KBM-7 (cell line): ENCODE results near the gene MYH9.
A peak's percentile ranks its signal among the peaks of the same experiment; 100 is the strongest.

Source experiments
- DNase-seq: peaks from one replicate; pipeline ENCODE4 v3.0.0-alpha.2; 2015
- in situ Hi-C: fragments of 300-500 bp; cut with MboI; formaldehyde crosslinking; loops from 2 replicates; pipeline ENCODE4 v1.14.3; 2020; ENCODE audit warnings: low sequenced_read_pairs, low pct_unique_long_range_greater_than_20kb, mixed read lengths

MYH9 gene

DNA sequence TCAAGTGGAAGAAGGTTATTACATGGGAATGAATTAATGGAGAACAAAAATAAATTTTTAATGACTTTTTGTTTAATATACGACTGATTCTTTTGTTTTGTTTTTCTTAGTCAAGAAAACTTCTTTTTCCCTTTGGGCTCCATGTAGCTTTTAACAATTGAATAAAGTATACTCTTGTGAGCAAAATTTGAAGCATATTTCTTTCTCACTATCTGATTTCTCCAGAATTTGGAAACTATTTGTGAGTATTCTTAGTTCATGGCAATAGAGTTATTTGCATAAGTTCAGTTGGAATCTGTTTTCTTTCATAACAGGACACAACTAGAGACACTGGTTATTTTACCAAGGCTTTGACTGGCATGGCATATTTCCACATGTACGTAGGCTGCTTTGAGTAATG is 138.6 kb downstream of the MYH9 start:
- in situ Hi-C loops = no loop called here

DNA sequence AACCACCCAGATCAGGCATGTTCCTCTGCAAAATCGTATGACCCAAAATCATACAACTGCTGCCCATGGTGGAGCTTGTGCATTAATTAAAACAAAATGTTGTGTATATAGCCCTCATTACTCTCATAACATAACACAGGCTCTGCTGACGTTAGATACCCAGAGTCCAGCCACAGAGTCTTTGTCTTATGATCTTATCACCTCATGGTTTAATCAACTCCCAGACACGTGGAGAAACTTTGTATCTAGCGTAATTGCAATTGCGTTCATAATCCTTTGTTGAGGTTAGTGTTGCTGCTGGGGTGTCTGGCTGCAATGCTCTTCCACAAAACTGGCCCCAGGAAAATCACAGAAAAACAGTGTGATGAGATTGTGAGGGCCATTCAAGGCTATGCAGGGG is 139.8 kb downstream of the MYH9 start:
- no peak for DNase-seq
- in situ Hi-C loops = no loop called here

More for the DNA sequence above, 138.6 kb downstream of the MYH9 start:
- no peak for DNase-seq

DNA sequence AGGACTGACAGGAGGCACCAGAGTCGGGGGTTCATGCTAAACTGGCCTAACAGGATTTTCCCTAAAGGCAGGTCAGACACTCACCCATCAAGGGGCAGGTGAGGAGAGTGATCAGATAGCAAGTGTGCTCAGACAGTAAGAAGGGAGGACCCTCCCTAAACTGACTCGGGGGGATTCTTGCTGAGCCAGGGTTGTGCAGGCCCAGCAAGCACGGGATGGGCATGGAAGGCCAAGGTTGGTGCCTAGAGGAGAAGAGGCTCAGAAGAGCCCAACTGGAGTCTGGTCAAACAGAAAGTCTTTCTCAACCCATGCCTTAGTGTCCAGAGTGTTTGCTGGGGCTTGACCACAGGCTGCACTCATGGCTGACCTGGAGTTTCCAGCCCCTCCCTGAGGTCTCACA is 141.0 kb downstream of the MYH9 start:
- in situ Hi-C loops = no loop called here
- no peak for DNase-seq

DNA sequence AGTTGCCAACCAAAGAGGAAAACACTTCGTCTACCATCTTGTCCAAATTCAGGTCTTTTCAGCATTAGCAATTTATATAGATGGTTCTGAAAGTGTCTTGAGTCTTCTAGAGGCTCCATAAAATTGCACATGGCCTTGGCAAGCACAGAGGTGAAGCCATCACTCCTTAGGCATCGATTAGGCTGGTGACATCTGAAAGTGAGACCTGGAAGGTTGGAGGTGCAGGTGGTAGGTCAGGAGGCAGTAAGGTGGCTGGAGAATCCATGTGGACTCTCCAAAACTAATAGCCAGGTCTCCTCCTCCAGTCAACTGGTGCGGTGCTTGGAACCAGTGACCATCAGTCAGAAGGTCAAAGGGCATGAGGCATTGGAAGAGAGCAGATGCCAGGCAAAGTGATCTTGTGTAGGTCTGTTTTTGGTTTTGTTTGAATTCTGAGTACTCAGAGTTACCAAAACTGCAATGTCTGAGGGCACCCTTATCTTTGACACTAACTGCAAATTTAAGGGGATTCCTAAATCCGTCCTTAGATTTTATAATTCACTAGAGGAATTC is 141.9 kb downstream of the MYH9 start:
- no peak for DNase-seq
- in situ Hi-C loops = no loop called here

DNA sequence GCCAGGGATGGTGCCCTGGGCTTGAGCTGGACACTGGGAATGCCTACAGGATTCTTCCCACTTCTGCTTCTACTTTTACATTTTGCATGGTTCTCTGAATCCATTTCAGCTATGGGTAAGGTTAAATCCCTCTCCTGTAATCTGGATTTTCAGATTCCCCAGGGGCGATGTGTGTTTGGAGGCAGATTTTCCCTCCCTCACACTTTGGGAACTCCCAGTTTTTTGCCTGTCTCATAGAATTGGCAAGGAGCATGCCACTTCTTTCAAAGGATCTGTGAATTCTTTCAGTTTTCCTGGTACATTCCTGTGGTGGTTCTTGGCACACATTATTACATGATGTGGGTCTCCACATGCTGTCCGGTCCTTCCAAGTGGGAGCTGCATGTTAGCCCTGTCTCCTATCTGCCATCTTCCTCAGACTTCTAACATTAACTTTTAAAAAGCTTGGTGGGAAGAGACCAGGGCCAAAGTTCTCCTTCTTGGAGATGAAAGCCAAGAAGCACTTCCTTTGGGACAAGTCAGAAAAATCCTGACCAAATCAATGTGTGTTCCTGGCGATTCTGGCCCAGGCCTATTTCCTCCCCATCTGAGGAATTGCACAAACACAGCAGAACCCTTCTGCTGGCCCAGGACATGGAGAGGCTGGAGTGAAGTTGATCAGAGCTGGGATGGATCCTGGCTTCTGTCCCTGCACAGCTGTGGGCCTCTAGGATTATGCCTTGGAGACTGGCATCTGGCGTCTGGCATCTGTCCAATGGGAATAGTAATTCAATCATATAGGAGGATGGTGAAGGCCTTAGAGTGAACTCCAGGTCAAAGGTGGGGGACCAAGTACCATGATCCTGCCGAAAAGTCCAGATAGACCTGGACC is 143.0 kb downstream of the MYH9 start:
- in situ Hi-C loops = no loop called here
- no peak for DNase-seq

DNA sequence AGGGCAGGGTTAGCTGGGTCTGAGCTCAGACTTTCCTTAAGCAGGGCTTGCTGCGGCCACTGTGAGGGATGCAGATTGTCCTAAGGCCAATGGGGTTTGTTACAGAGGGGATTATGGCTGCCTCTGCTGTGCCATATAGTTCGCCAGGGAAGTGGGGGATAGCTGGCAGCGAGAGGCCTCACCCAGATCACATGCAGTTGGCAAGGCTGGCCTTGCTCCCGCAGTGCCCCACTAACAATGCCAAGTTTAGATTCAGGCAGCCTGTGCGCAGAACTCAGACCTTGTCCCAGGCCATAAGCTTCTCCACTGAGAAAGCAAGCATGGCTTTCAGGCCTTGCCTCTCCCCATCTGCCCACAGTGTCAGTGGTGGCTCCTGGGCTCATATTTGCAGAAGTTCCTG is 143.8 kb downstream of the MYH9 start:
- DNase-seq = no peak
- in situ Hi-C loops = no loop called here

DNA sequence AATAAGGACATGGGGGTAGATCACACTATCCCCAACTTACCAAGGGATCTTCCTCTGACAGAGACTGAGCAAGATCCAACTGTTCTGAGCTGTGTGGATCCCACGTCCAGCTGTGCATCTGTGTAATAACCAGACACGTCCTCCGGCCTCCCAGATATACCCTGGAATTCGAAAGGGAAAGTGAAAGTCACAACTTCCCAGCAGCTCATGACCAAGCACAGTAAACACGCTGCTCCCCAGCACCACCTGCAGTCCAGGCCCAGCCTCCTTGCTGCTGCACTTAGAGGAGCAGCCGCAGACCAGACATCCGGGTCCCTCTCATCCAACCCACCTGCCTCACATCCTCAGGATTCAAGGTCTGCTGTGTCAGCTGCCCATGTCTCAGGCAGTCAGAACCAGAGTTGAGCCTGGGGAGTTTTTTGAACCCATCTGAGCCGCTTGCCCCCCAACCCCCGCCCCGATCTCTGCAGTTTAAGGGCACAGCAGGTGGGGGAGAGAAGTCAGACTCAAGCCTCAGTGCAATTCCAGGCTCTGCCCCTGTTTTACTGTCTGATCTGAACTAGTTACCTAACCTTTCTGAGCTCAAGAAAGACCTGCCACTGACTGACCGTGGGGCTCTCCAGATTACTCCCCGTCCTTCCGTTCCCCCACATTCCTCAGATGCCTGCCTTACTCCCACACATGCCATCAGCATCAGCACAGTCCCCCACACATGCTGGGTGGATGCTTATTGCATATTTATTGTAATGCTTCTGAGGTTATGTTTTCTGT is 148.2 kb downstream of the MYH9 start, which contains the start of gene APOL2:
Gene APOL2, minus strand, starts transcription at position 127 of the 771 bp plus-strand sequence. CDS start 6,365 bp downstream, outside the sequence.
- in situ Hi-C loops = no loop called here
- peak; percentile 89 for DNase-seq

DNA sequence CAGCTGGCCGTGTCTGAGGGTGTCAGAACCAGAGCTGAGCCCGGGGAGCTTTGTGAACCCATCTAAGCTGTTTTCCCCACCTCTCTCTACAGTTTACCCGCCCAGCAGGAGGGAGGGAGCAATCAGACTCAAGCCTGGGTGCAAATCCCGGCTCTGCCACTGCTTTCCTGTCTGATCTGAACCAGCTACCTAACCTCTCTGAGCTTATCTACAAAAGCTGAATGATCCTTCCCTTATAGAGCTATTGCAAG is 148.7 kb downstream of the MYH9 start:
- in situ Hi-C loops = no loop called here

DNA sequence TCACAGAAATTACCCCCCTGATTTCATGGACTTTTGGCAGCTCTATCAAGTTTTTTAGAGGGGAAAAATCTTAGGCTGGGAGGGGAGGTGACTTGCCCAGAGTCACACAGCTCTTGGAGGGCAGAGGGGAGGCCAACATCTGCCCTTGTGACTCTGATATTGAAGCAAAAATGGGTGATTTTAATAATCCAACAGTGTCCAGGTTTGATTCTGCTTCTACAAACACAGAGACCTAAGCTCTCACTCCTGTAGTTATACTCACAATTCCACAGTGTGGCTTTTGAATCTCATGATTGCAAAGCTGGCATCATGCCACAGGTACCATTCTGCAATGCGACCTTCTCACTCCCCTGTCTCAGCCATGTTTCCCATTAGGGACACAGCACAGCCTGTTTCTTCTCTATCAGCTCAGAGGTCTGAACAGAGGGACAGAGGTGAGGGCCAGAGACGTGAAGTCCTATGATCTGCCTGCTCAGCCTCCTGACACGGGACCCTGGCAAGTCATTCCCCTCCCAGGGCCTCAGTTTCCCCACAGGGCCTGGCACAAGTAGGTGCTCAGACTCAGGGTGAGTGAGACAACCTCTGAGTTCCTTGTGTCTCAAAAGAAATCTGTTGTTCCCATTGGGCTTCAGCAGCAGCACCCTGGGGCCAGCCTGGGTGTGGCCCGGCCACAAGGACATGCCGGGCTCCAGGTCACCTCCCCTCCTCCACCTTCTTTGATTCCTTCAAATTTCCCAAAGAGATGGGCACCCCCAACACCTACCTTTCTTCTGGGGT is 149.2 kb downstream of the MYH9 start:
- in situ Hi-C loops = no loop called here
- no peak for DNase-seq

More for the DNA sequence above, 148.7 kb downstream of the MYH9 start:
- no peak for DNase-seq

DNA sequence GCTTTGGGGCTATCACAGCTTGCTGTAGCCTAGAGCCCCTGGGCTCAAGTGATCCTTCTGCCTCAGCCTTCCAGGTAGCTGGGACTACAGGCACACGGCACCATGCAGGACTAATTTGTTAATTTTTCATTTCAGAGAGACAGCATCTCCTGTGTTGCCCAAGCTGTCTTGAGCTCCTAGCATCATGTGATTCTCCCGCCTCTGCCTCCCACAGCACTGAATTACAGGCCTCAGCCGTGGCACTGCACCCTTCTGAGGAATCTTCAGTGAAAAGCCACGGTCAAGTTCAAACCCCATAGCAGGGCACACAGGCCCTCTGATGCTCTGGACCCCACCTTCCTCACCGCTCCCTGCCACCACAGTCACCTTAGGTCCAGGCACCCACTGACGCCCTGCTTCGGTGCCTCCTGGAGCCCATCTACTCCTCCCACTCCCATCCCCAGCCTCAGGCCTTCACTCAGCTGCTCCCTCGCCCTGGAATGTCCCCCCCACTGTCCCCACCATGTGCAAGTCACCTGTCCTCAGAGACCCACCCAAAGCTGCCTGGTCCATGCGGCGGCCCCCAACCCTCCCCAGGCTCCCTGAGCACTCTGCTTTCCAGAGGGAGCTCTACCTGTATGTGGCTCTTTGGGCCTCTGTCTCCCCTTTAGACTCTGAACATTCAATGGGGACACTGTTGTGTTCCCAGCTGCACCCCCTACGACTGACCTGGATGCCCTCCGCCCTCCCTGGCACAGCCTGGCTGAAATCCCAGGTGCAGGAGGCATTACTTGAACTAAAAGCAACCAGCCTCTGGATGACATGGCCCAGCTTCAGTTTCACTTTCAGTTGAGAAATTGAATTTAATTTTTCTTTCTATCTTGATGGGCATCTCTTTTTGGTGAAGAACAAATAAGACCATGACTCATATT is 150.1 kb downstream of the MYH9 start:
- in situ Hi-C loops = no loop called here
- no peak for DNase-seq

DNA sequence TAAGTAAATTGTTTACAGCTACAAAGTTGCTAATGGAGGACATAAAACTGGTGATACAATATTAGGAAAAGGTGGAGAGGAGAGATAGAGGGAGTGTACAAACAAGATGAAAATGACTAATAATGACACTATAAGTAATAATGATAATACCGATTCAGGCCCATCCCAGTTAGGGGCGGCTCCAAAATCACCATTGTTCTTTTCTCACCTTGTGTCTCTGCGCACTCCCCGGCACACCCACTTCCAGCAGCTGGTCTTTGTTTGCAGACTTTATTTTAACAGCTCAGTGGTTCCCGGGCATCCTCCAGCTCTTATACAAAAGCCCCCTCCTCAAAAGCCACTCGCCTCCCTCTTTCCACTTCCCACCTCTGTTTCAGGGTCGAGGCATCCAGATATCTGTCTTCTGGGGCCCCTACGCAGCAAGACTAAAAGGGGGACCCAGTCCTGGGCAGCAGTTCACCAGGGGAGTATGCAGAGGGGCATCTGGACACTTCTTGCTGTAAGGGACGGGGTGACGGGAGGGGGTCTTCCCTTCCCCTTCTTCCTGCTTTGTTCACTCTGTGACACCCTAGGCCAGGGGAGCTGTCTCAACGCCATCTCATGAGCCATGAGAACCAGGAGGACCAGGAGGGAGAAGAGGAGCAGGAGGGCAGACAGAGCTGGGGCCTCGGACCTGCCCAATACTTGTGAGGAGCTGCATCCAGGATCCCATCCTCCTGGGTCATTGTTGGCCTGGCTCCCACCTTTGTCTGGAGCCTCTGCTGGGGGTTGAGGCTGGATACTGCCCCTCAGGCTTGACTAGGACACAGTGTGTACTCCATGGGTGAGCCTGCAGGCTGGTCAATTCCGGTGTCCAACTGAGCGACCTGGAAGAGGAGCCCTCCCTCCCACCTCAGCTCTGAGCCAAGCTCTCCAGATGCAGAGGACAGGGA is 151.1 kb downstream of the MYH9 start:
- in situ Hi-C loops = no loop called here
- DNase-seq = no peak

DNA sequence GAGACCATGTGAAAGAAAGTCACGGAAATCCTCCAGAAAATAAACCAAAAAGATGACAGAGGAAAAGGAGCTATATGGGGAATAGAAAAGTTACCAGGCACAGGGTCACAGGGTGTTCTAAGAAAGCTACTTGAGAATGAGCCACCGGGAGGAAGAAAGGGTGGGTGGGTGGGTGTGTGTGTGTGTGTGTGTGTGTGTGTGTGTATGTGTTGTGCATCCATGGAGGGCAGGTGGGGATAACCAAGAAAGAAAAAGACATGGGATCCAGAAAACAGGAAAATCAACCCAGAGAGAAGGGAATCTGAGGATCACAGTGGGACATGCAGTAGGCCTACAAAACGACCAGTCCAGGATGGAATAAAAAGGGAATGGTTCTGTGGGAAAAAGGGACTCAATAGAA is 152.2 kb downstream of the MYH9 start:
- DNase-seq = no peak
- in situ Hi-C loops = no loop called here

DNA sequence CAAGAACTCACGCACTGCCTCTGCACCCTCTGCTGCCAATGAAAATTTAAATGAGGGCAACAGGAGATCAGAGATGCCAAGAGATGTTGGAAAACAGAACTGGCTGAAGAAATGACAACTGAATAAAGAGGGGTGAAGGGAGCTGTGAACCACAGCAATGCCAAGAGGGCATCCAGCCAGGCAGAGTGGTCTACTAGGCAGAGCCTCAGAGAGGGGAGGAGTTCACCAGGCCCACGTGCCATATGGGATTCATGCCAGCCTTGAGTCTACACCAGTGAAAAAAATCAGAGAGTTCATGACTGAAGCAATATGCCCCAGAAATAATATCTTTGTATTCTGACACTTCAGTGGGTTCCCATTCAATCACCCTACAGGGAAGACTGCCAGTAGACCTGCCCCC is 152.8 kb downstream of the MYH9 start:
- in situ Hi-C loops = no loop called here
- no peak for DNase-seq

DNA sequence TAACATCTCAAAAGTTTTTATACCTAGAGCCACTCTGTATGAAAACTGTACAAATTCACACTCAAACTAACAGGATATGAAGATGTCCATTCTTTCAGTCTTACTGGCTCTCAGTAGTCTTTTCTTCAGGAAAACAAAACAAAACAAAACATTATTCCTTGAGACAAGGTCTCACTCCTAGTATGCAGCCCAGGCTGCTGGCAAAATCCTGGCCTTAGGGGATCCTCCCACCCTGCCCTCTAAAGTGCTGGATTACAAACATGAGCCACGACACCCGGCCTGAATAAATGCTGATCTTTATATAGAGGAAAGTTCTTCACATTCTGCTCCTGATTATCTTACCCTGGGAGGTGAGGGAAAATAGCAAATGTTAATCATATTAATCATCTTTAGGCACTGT is 153.6 kb downstream of the MYH9 start:
- in situ Hi-C loops = no loop called here
- DNase-seq = no peak

DNA sequence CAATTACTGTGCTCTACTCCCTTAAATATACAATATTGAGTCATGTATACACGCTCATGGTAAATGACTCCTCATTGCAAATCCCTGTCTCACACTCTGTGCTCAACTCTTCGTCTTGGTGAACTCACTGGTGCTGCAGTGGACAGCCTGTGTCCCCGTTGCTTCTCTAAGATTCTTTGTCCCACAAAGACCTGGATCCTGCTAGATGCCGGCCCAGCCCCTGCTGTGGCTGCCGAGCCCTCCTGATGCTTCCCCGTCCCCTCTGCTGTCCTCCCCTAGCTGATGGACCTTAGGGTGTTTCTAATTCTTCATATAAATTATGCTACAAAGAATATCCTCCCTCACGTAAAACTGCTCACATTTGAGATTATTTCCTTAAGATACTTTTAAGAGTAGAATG is 154.0 kb downstream of the MYH9 start:
- in situ Hi-C loops = no loop called here
- DNase-seq = no peak

DNA sequence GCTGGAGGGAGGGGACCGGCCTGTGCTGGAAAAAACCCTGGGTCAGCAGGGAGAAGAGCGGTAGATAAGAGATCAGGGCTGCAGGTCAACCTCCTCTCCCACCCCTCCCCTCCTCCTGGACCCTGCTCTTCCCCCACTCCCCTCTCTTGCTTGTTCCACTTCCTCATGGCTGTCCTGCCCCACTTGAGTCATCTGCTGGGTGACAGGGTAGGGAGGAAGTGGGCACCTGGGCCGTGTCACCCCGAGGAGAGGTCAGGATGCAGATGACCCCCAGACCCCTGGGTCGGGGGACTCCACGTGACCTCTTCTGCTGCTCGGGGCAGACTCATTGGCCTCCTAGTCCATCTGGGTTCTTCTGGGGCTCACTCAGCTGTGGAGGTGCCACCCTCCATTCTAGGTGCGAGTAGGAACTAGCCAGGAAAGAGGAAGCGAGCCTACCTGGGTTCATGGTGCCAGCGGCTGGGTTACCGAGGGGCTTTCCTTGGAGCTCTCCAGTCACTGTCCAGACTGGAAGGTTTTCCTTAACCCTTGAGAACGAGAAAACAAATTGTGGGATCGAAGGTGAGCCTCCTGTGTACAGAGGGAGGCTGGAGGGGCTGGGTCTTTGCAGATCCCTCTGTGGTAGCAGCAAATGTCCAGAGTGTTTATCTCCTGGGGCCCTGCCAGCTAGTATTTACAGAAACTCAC is 154.9 kb downstream of the MYH9 start:
- in situ Hi-C loops = no loop called here
- no peak for DNase-seq
